ENCODE data around the gene TFB1M.
"Not testable (repeated sequence)": the region's sequence is repeated elsewhere in the genome, so short reads cannot be mapped to it uniquely, and the experiment has no call there.

Gene TFB1M

DNA sequence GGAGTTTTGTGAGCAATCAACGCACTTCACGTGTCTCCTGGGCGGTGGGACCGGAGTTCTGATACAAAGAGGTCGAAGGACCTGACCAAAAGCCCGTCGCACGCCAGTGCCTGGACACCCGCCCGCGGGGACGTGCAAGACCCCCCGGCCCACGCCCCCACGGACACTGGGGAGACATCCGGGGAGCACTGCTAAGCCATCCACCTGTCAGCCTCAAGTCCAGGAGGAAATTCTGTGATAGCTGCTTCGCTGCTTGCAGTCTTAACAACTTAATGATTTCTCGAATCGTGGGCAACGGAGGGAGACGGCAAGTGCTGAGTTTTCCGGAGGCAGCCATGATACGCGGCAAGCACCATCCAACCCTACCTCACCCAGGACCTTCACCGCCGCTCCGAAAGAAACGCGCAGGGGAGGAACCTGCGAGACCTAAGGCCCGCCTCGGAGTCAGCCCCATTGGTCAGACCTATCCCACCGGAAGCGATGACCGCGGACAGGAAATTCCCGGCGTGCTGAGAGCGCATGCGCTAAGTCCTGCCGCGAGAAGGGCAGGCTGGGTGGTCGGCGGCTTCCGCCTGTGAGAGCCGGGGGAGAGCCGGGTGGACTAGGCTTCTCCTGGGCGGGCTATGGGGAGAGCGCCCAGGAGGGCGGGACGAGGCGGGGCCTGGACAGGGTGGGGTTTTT is at the start of gene TFB1M:
Gene TFB1M, minus strand, starts transcription at position 393 of the 681 bp plus-strand sequence. Its CDS starts 56 bp downstream, at position 337.
- DNase-seq: peak; percentile 93 to 97

DNA sequence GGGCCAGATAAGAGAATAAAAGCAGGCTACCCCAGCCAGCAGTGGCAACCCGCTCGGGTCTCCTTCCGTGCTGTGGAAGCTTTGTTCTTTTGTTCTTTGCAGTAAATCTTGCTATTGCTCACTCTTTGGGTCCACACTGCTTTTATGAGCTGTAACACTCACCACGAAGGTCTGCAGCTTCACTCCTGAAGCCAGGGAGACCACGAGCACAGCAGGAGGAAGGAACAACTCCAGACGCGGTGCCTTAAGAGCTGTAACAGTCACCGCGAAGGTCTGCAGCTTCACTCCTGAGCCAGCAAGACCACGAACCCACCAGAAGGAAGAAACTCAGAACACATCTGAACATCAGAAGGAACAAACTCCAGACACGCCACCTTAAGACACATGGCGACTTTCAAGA is 49.7 kb upstream of the TFB1M start:
- not testable (repeated sequence) for DNase-seq

DNA sequence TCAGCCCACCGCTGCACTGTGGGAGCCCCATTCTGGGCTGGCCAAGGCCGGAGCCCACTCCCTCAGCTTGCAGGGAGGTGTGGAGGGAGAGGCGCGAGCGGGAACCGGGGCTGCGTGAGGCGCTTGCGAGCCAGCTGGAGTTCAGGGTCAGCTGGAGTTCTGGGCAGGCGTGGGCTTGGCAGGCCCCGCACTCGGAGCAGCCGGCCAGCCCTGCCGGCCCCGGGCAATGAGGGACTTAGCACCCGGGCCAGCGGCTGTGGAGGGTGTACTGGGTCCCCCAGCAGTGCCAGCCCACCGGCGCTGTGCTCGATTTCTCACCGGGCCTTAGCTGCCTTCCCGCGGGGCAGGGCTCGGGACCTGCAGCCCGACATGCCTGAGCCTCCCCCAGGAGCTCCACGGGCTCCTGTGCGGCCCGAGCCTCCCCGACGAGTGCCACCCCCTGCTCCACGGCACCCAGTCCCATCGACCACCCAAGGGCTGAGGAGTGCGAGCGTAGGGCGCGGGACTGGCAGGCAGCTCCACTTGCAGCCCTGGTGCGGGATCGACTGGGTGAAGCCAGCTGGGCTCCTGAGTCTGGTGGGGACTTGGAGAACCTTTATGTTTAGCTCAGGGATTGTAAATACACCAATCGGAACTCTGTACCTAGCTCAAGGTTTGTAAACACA is 48.8 kb upstream of the TFB1M start:
- DNase-seq: not testable (repeated sequence)

DNA sequence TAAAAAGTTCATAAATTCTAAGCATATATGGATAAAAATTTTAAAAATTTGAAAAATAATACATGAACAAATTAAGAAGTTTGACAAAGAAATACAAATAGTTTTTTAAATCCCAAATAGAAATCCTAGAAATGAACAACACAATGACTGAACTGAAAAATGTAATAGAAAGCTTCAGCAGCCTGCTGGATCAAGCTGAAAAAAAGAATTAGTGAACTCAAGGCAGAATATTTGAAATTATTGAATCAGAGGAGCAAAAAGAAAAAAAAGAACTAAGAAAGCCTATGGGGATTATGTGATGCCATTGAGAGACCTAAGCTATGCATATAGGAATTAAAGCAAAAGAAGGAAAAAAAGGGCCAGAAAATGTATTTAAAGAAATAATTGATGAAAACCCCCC is 39.9 kb upstream of the TFB1M start:
- no peak for DNase-seq

DNA sequence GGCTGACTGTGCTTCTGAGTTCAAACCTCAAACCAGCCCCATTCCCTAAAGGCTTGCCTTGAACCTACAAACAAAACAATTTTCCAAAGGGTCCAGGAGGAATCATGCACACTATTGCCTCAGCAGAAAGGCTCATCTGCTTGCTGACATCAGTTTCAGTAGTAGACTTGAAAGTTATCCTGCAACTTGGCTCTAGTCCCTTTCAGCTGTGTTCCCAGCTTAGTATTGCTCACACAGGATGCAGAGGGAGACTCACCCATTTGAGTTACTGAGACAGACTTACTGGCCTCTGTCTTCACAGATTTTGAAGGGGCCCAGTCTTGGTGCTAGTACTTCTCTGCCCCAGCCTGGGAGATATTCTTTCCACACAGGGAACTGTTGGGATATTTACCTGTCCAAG is 38.5 kb upstream of the TFB1M start:
- no peak for DNase-seq

DNA sequence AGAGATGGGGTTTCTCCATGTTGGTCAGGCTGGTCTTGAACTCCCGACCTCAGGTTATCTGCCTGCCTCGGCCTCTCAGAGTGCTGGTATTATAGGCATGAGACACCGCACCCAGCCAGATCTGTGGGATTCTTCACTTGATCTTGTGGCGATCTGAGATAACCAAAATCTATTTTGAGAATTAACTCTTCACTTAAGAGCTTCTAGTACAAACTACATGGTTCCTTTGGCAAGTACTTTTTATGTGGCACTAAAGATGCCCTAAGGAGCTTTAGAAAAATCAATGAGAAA is 37.8 kb upstream of the TFB1M start:
- no peak for DNase-seq

DNA sequence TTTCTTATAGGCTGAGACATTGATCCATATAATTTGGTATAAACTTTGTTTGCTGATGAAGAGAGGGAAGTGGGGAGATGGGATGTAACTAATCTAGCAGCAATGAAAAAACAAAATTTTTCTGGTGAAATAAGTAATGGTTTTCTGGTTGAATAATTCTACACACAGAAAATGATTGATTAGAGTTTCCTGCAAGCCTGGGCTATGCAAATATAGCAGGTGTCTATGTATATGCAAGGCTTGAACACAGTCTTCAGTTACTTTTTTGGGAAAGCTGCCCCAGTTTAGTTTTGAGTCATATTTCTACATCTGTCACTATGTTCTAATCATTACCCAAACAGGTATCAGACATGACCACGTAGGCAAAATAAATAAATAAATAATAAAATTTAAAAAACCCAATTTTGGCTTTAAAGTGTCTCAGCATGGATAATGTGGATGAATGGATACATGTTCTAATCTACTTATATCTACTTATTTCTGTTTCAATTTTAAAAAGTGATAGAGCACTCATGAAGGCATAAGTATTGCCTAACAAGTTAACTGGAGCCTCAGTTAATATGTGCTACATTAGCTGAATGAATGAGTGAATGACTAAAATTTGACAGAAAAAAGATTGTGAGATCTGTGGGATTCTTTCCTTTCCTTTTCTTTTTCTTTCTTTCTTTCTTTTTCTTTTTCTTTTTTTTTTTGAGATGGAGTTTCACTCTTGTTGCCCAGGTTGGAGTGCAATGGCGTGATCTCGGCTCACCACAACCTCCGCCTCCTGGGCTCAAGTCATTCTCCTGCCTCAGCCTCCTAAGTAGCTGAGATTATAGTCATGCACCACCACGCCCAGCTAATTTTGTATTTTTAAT is 37.2 kb upstream of the TFB1M start:
- DNase-seq: no peak

DNA sequence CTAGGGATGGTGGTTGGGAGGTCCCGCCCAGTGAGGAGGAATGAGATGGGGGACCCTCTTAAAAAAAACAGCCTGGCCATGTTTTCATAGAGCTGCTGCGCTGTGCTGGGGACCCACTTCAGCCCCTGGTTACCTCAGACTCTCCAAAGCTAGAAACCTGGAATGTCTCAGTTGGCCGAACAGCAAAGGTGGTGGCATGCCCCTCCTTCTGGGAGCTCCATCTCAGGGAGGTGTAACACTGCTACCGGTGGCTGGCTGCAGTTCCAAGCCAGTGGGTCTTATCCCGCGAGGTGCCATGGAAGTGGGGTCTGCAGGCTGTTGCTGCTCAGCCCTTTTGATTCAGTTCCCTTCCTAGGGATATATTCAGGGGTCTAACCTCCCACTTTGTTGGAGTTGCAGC is 35.7 kb upstream of the TFB1M start:
- DNase-seq: no peak

DNA sequence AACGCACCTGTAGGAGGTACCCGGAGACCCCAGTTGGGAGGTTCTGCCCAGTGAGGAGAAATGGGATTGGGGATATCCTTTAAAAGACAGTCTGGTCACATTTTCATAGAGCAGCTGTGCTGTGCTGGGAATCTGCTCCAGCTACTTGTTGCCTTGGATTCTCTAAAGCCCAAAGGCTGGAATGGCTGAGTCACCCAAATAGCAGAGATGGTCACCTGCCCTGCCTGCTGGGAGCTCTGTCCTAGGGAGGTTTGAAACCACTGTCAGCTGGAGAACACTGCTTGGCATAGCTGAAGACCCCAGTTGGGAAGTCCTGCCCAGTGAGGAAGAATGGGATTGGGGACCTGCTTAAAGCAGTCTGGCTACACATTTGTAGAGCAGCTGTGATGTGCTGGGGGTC is 34.8 kb upstream of the TFB1M start:
- no peak for DNase-seq

DNA sequence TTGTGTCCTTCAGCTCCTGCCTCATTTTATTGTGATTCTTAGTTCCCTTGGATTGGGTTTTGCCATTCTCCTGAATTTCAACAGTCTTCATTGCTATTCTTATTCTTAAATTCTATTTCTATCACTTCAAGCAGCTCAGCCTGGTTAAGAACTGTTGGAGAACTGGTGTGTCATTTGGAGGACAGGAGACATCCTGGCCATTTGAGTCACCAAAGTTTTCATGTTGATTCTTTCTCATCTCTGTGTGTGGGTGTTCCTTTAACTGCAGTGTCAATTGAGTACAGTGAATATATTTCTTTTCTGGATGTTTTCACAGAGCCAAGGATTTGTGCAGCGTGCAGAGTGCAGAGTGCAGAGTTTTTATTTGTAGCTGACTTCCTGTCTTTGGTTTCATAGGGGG is 33.5 kb upstream of the TFB1M start:
- no peak for DNase-seq

DNA sequence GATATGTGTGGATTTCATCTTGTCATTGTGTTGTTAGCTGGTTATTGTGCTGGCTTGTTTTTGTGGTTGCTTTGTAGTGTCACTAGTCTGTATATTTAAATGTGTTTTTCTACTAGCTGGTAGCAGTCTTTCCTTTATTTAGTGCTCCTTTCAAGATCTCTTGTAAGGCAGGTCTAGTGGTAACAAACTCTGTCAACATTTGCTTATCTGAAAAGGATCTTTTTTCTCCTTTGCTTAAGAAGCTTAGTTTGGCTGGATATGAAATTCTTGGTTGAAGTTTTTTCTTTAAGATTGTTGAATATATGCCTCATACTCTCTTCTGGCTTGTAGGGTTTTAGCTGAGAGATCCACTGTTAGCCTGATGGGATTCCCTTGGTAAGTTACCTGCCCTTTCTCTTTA is 32.7 kb upstream of the TFB1M start:
- no peak for DNase-seq

DNA sequence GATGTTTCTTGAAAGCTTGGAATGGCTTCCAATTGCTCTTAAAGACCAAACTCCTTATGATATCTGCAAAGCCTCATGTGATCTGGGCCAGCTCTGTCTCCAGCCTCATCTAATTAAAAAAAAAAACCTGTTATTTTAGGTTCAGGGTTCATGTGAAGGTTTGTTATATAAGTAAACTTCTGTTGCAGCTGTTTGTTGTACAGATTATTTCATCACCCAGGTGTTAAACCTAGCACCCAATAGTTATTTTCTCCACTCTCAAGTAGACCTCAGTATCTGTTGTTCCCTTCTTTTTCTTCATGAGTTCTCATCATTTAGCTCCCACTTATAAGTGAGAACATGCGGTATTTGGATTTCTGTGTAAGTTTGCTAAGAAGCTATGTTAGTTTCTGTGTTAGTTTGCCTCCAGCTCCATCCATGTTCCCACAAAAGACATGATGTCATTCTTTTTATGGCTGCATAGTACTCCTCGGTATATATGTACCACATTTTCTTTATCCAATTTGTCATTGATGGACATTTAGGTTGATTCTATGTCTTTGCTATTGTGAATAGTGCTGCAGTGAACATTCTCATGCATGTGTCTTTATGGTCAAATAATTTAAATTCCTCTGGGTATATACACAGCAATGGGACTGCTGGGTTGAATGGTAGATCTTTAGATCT is 30.2 kb upstream of the TFB1M start:
- DNase-seq: no peak

DNA sequence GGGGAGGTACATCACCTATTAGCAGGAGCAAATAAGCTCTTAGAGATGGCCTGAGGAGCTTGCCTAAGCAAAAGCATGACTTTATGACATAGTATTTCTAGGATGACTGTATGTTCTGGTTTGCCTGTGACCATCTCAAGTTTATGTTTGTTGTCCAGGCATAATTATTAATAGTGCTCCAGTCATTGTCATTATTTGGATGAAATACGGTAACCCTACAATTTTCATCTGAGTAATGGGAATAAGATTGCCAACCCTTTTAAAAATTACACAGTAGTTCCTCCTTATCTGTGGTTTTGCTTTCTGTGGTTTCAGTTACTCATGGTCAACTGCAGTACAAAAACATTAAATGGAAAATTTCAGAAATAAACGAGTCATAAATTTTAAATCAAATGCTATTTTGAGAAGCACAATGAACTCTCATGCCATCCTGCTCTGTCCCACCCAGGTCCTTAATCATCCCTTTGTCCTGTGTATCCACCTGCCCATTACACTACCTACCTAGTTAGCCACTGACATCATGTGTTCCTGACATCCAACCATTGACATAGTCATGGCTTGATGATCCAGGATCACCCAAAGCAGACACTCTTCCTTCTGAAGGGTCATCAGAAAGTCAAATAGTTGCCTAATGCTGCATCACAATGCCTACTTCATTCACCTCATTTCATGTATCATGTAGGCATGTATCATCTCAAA is 27.0 kb upstream of the TFB1M start:
- no peak for DNase-seq

DNA sequence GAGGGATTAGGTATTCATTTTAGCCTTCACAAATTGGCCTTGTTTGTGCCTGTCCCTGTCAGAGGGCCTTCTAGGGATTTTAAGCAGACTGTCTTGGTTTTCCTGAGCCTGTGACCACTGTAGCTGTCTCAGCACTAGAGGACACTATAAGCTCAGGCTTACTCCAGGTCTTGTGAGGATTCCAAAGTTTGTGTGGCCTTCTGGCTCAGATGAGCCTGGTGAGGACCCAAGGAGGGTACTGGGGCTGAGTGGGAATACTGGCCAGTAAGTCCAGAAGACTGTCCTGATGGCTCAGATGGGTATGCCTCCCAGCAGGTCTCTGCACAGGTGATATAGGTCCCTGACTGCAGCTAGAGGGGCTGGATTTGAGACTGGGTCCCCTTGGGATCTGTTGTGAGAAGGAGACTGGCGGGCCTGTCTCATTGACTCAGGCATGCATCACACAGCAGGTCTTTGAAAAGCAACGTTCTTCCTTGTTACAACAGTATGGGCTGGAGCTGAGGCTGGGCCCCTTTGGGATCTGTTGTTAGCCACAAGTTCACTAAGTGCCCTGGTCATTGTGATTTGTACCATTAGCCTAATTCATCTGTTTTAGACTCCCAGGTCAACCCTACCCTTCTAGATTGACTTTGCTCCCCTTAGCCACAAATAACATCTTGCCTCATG is 26.3 kb upstream of the TFB1M start:
- DNase-seq: no peak

DNA sequence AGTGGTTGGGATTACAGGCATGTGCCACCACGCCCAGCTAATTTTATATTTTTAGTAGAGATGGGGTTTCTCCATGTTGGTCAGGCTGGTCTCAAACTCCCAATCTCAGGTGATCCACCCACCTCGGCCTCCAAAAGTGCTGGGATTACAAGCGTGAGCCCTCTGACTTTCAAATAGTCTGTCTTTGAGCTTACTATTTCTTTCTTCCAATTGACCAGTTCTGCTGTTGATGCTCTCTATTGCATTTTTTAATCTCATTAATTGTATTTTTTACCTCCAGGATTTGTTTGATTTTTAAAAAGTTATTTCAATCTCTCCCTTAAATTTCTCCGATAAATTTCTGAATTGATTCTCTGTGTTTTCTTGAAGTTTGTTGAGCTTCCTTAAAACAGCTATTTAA is 25.6 kb upstream of the TFB1M start:
- DNase-seq: not testable (repeated sequence)

DNA sequence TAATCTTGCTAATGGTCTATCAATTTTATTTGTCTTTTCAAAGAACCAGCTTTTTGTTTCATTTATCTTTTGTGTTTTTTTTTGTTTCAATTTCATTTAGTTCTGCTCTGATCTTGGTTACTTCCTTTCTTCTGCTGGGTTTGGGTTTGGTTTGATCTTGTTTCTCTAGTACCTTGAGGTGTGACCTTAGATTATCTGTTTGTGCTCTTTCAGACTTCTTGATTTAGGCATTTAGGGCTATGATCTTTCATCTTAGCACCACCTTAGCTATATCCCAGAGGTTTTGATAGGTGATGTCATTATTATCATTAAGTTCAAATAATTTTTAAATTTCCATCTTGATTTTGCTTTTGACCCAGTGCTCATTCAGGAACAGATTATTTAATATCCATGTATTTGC is 24.0 kb upstream of the TFB1M start:
- DNase-seq: not testable (repeated sequence)

DNA sequence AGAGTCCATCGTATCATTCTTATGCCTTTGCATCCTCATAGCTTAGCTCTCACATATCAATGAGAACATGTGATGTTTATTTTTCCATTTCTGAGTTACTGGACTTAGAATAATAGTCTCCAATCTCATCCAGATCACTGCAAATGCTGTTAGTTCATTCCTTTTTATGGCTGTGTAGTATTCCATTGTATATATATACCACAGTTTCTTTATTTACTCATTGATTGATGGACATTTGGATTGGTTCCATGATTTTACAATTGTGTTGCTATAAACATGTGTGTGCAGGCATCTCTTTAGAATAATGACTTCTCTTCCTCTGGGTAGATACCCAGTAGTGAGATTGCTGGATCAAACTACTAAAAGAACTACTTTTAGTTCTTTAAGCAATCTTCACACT is 21.0 kb upstream of the TFB1M start:
- DNase-seq: no peak

DNA sequence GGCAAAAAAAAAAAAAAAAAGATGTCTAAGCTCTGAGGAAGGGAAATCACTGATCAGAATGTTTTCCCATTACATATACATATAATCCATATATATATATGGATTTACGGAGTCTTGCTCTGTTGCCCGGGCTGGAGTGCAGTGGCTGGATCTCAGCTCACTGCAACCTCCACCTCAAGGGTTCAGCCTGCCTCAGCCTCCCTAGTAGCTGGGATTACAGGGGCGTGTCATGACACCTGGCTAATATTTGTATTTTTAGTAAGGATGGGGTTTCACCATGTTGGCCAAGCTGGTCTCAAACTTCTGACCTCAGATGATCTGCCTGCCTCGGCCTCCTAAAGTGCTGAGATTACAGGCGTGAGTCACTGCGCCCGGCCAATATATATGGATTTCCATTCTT is 19.8 kb upstream of the TFB1M start:
- not testable (repeated sequence) for DNase-seq

DNA sequence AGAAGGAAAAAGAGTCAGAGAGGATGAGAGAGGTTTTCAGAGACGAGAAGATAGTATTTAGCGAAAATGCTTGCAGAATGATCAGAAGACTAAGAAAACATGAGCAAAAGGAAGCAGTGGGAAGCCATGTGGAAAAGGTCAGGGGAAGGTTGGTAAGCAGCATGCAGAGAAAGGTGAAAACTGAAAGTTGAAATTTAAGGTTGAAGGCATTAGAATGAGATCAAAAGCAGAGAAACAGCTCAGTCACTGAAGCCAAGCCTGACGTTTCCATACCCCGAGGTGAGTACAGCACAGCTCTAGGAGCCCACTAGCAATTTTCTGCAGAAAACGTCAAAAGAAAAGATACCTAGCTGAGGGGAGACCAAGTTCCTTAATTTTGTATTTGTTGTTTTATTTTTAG is 19.1 kb upstream of the TFB1M start:
- DNase-seq: no peak

DNA sequence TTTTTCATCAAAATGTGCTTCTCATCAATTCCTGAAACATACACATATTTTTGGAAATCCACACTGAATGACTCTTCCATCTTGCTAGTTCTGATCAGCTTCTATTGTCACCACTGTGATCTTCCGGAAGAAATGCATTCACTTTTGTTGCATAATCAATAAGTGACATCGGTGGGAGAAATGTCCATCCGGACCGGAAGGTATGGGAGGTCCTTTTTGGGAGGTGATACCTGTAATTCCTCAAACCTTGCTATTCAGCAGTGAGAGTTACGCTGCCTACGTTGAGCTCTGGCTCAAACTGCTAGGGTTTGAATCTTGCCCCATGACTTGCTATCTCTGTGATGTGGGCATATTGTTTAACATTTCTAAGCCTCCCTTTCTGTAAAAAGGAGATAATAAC is 16.6 kb upstream of the TFB1M start:
- DNase-seq: no peak

DNA sequence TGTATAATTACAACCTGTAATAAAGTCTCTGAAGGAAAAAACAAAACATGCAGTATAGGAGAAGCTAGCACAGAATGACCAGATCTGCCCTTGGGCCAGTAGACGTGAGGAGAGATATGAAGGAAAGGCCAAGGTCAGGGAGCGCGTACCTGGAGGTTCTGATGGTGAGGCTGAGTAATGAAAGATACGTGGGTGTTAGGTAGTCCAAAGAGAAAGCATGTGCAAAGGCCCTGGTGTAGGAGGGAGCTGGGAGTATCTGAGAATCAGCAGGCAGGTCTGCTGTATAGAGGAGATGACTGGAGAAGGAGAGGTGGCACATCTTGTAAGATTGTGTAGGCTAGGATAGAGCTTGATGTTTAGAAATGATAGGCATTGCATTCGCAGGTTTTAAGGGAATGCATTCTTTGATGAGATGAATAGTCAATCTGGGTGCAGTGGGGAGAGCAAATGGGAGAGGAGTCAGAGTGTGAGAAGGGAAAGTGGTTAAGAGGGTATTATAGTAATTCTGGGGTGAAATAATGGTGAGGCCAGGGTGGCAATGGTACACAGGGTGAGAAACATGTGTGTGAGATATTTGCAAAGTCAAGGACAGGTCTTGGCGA is 15.9 kb upstream of the TFB1M start:
- no peak for DNase-seq

Data from NCI-H187 (cell line).